Left ventricle myocardium inferior (tissue), 1 donor: Measurements from ENCODE around the gene ZNF485. TPM values are rescaled to one million over a fixed set of nuclear protein-coding genes. Genes with fewer than 3 reads are reported as not detected.

ENCODE experiments used
- DNase-seq: peaks from one replicate; pipeline ENCODE4 v3.0.0-alpha.2; 2020
- H3K27ac ChIP-seq: fragments of 200-600 bp; replicated peaks from 2 replicates; pipeline ENCODE4 v1.8.0; 2021
- H3K27me3 ChIP-seq: fragments of 200-600 bp; 2 replicates; pipeline ENCODE4 v1.8.0; 2021; ENCODE audit warnings: low read depth
- H3K36me3 ChIP-seq: fragments of 200-600 bp; 2 replicates; pipeline ENCODE4 v1.8.0; 2021
- H3K4me1 ChIP-seq: fragments of 200-600 bp; 2 replicates; pipeline ENCODE4 v1.8.0; 2021
- H3K4me3 ChIP-seq: fragments of 200-600 bp; 2 replicates; pipeline ENCODE4 v1.8.0; 2021; ENCODE audit warnings: mild to moderate bottlenecking, moderate library complexity
- H3K9me3 ChIP-seq: fragments of 200-600 bp; replicated peaks from 2 replicates; pipeline ENCODE4 v1.8.0; 2021
- intact Hi-C: fragments of 100-400 bp; cut with micrococcal nuclease; formaldehyde crosslinking; loops from one replicate; pipeline ENCODE4 v1.11.0; 2022
- total RNA-seq: library from RNA; stranded (reverse); fragmentation: NEBNext Ultra II Directional; extraction: Animal tissue kit (Norgen Biotek cat#: 25700); gene quantifications from one replicate; pipeline ENCODE4 v1.2.1, GENCODE V29; 2021
- TF ChIP-seq, protein P1 (sequence below): fragments of 200-600 bp; IDR thresholded peaks from 2 replicates; pipeline ENCODE4 v1.8.0; 2021; ENCODE audit warnings: antibody characterized with exemption, mild to moderate bottlenecking, borderline replicate concordance
- donor health status: DM: no; HTN: yes; CAD: no; lungs with severe emphysema.

ZNF485 gene
- total RNA-seq, 1 donor from 2014 or later = 1.5 TPM

DNA sequence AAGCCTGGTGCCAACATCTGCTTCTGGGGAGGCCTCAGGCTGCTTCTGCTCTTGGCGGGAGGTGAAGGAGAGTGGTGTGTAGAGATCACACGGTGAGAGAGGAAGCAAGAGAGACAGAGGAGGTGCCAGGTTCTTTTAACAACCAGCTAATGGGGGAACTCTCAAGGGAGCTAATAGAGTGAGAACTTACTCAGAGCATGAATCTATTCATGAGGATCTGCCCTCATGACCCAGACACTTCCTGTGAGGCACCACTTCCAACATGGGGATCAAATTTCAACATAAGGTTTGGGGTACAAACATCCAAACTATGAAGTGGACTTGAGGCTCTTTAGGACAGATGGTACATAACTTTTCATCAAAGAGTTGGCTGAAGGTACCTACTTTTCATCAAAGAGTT is 47.5 kb downstream of the ZNF485 start:
- Histone ChIP-seq H3K27ac (no peak overlapping the region), H3K4me3 (no peak overlapping the region), H3K9me3 (no peaks in the 10 kb centered on the region), H3K36me3 (no peaks in the 10 kb centered on the region), H3K4me1 (peaks cover 8% of the 10 kb centered on the region), H3K27me3 (peaks cover 12% of the 10 kb centered on the region)
- intact Hi-C loops = no loop called here
- TF ChIP-seq, protein P1, sequence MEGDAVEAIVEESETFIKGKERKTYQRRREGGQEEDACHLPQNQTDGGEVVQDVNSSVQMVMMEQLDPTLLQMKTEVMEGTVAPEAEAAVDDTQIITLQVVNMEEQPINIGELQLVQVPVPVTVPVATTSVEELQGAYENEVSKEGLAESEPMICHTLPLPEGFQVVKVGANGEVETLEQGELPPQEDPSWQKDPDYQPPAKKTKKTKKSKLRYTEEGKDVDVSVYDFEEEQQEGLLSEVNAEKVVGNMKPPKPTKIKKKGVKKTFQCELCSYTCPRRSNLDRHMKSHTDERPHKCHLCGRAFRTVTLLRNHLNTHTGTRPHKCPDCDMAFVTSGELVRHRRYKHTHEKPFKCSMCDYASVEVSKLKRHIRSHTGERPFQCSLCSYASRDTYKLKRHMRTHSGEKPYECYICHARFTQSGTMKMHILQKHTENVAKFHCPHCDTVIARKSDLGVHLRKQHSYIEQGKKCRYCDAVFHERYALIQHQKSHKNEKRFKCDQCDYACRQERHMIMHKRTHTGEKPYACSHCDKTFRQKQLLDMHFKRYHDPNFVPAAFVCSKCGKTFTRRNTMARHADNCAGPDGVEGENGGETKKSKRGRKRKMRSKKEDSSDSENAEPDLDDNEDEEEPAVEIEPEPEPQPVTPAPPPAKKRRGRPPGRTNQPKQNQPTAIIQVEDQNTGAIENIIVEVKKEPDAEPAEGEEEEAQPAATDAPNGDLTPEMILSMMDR = no peak
- DNase-seq = no peak

DNA sequence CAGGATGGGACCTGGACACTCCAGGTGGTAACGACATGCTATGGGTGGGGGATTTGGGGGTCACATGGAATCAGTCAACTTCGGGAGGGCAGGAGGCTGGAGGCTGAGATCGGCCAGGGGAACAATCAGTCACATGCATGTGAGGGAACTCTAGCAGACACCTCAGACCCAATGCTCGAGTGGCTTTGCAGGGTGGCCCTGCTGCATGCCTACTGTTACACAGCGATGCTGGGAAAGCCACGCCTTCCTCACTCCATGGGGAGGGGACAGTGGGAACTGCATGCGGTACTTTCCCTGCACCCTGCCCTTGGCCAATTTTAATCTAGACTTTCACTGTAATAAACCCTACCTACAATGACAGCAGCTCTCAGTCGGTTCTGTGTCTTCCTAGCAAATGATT is 49.1 kb downstream of the ZNF485 start:
- Histone ChIP-seq H3K27ac (no peak overlapping the region), H3K27me3 (peaks cover 22% of the 10 kb centered on the region), H3K4me3 (no peak overlapping the region), H3K36me3 (no peaks in the 10 kb centered on the region), H3K9me3 (no peaks in the 10 kb centered on the region), H3K4me1 (no peaks in the 10 kb centered on the region)
- intact Hi-C loops = no loop called here
- DNase-seq = no peak
- TF ChIP-seq, protein P1 = no peak

DNA sequence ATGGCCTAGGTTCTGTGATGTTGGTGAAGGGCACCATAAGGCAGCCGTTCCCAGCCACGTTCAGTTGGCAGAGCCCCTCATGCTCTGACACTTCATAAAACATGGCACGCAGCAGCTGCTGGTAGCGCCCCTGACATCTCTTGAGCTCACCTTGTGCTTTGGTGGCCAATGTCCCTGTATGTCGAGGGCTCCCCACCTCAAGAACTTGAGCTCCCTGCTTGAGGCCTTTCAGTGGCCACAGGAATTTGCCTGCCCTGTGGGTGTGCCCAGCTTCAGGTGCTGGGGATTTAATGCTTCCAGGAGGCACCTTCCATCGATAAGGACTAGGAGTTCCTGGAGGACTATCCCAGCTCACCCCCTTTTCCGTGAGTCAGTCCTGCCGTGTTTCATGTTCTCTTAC is 52.0 kb downstream of the ZNF485 start:
- TF ChIP-seq, protein P1 = no peak
- H3K27me3 ChIP-seq = peaks cover 23% of the 10 kb centered on the region
- H3K9me3 ChIP-seq = no peaks in the 10 kb centered on the region
- no peak overlapping the region for H3K4me3 ChIP-seq
- intact Hi-C loops = no loop called here
- no peak for DNase-seq
- H3K4me1 ChIP-seq = no peaks in the 10 kb centered on the region
- H3K36me3 ChIP-seq = no peaks in the 10 kb centered on the region
- H3K27ac ChIP-seq = no peak overlapping the region

DNA sequence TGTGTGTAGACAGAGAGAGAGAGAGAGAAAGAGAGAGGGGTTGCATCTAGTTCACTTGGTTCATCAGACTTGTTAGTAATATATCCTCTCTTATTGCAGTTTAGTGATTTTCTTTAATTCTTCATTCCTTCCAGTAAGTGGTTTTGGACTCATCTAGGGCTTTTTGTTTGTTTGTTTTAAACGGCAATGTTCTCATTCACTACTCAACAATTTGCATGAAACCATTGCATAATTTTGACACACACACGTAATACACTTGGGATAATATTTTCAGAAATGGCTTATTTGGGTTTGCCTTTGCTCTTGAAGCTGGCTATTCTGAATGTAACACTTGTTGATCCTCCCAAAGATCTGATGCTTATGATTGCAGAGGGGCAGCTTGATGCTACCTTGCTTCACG is 58.8 kb downstream of the ZNF485 start:
- intact Hi-C loops = no loop called here
- Histone ChIP-seq H3K4me3 (no peak overlapping the region), H3K36me3 (no peaks in the 10 kb centered on the region), H3K27ac (no peak overlapping the region), H3K9me3 (no peaks in the 10 kb centered on the region), H3K4me1 (peaks cover 9% of the 10 kb centered on the region), H3K27me3 (peaks cover 47% of the 10 kb centered on the region)
- no peak for DNase-seq
- TF ChIP-seq, protein P1 = no peak

DNA sequence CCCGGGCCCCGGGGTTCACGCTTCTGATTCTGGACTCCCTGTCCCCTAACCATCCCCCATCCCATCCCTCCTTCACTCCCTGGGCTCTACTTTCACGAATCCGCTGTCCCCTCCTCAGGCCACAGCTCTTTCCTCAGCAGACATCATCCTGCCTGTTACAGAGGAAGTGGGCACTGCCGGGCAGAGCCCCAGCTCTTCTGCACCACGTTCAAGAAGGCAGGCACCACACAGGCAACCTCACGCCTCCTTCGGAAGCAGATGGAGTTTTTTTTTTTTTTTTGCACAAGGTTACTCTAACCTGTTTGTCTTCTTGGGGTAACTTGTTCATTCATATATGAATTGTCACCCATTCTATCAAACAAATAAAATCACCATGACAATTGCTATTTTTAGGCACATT is 60.3 kb downstream of the ZNF485 start:
- no peaks in the 10 kb centered on the region for H3K9me3 ChIP-seq
- TF ChIP-seq, protein P1 = no peak
- intact Hi-C loops = no loop called here
- no peaks in the 10 kb centered on the region for H3K36me3 ChIP-seq
- H3K4me3 ChIP-seq = no peak overlapping the region
- peaks cover 9% of the 10 kb centered on the region for H3K4me1 ChIP-seq
- H3K27ac ChIP-seq = no peak overlapping the region
- H3K27me3 ChIP-seq = peaks cover 53% of the 10 kb centered on the region
- no peak for DNase-seq

DNA sequence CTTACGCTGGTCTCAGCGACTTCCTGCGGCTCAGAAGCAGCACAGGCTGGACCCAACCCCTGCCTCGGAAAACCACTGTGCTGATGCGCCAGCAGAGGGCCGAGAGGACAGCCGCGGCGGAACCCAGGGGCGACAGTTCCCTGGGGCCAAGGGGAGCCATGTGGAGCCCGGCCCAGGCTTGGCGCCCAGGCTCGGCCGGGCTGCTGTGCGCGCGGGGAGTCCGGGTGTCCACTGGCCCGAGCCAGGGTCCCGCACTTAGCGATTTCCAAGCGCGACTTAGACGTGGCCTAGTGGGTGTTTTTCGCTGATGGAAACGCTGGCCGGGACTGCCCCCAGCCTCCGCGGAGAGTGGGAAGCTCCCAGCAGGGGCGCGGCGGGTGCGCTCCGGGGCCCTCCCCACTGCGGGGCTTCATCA is 61.1 kb downstream of the ZNF485 start:
- TF ChIP-seq, protein P1 = peak; percentile 59
- H3K9me3 ChIP-seq = no peaks in the 10 kb centered on the region
- intact Hi-C loops = no loop called here
- H3K4me3 ChIP-seq = peak overlapping the region; percentile 56
- H3K27me3 ChIP-seq = peaks cover 53% of the 10 kb centered on the region
- H3K36me3 ChIP-seq = no peaks in the 10 kb centered on the region
- no peak for DNase-seq
- no peak overlapping the region for H3K27ac ChIP-seq
- peaks cover 15% of the 10 kb centered on the region for H3K4me1 ChIP-seq
